Subcutaneous abdominal adipose tissue (tissue), 5 donors: ENCODE measurements around the gene CTCF.

Experiments used
- H3K27ac ChIP-seq: one replicate; pipeline ENCODE4 v1.7.0; 2013; ENCODE audit warnings: low read depth, mild to moderate bottlenecking, inconsistent platforms, low read length, moderate library complexity
- H3K27me3 ChIP-seq, 5 donors: one replicate each; pipeline ENCODE4 v1.7.0; 2013; ENCODE audit warnings: low read length in 5 of 5, inconsistent platforms in 1 of 5; ENCODE audit not compliant: control insufficient read depth in 5 of 5, insufficient read depth in 4 of 5
- H3K36me3 ChIP-seq, 5 donors: one replicate each; pipeline ENCODE4 v1.7.0; 2013; ENCODE audit warnings: low read length in 5 of 5; ENCODE audit not compliant: control insufficient read depth in 5 of 5, insufficient read depth in 5 of 5
- H3K4me1 ChIP-seq, 5 donors: one replicate each; pipeline ENCODE4 v1.7.0; 2013; ENCODE audit warnings: low read length in 5 of 5, mild to moderate bottlenecking in 3 of 5, moderate library complexity in 1 of 5; ENCODE audit not compliant: control insufficient read depth in 5 of 5, insufficient read depth in 5 of 5
- H3K4me3 ChIP-seq, 5 donors: one replicate each; pipeline ENCODE4 v1.7.0; 2013; ENCODE audit warnings: low read length in 5 of 5, low read depth in 1 of 5
- H3K9ac ChIP-seq, 5 donors: one replicate each; pipeline ENCODE4 v1.7.0; 2013; ENCODE audit warnings: low read length in 5 of 5, mild to moderate bottlenecking in 4 of 5, moderate library complexity in 3 of 5
- H3K9me3 ChIP-seq, 5 donors: one replicate each; pipeline ENCODE4 v1.7.0; 2013; ENCODE audit warnings: low read length in 5 of 5; ENCODE audit not compliant: control insufficient read depth in 5 of 5
- donor health status: healthy.
- donor health status: healthy.
- donor health status: healthy.
- donor health status: healthy.
- donor health status: healthy.

The CTCF gene

GRCh38 chr16:67674851-67675578, 112.7 kb downstream of the CTCF start:
- Histone ChIP-seq H3K4me3 (peak overlapping the region in 1 of 5 donors; percentile 26), H3K4me1 (peaks cover 18 to 56% (median 53%) of the 10 kb centered on the region in 5 donors), H3K9me3 (no peaks in the 10 kb centered on the region), H3K9ac (peak overlapping the region in 4 of 5 donors; percentile 8 to 75 (median 64)), H3K27me3 (no peaks in the 10 kb centered on the region), H3K36me3 (peaks cover 0 to 8% (median 4%) of the 10 kb centered on the region in 5 donors), H3K27ac (peak overlapping the region; percentile 95)

GRCh38 chr16:67675579-67675935, 113.2 kb downstream of the CTCF start:
- Histone ChIP-seq H3K27ac (no peak overlapping the region), H3K36me3 (peaks cover 0 to 13% (median 4%) of the 10 kb centered on the region in 5 donors), H3K4me1 (peaks cover 18 to 56% (median 53%) of the 10 kb centered on the region in 5 donors), H3K9ac (no peak overlapping the region), H3K9me3 (no peaks in the 10 kb centered on the region), H3K4me3 (no peak overlapping the region), H3K27me3 (no peaks in the 10 kb centered on the region)

GRCh38 chr16:67675999-67676398, 113.7 kb downstream of the CTCF start:
- no peaks in the 10 kb centered on the region for H3K27me3 ChIP-seq
- no peak overlapping the region for H3K4me3 ChIP-seq
- peak overlapping the region; percentile 30 for H3K27ac ChIP-seq
- no peaks in the 10 kb centered on the region for H3K9me3 ChIP-seq
- H3K9ac ChIP-seq: no peak overlapping the region
- peaks cover 18 to 56% (median 53%) of the 10 kb centered on the region in 5 donors for H3K4me1 ChIP-seq
- peaks cover 0 to 14% (median 4%) of the 10 kb centered on the region in 5 donors for H3K36me3 ChIP-seq

- Histone ChIP-seq H3K36me3 (peaks cover 0 to 16% (median 4%) of the 10 kb centered on the region in 5 donors), H3K4me3 (no peak overlapping the region), H3K9me3 (no peaks in the 10 kb centered on the region), H3K9ac (peak overlapping the region in 2 of 5 donors; percentile 30 to 50), H3K27me3 (no peaks in the 10 kb centered on the region), H3K27ac (peak overlapping the region; percentile 30), H3K4me1 (peaks cover 18 to 56% (median 53%) of the 10 kb centered on the region in 5 donors)
Measured at GRCh38 chr16:67676516-67676915, 114.2 kb downstream of the CTCF start.

- Histone ChIP-seq H3K9ac (peak overlapping the region in 1 of 5 donors; percentile 50), H3K9me3 (no peaks in the 10 kb centered on the region), H3K36me3 (peaks cover 0 to 16% (median 4%) of the 10 kb centered on the region in 5 donors), H3K27ac (peak overlapping the region; percentile 30), H3K4me3 (no peak overlapping the region), H3K27me3 (no peaks in the 10 kb centered on the region), H3K4me1 (peaks cover 18 to 56% (median 53%) of the 10 kb centered on the region in 5 donors)
Measured at GRCh38 chr16:67676939-67677338, 114.6 kb downstream of the CTCF start.

GRCh38 chr16:67677712-67678111, 115.4 kb downstream of the CTCF start:
- no peak overlapping the region for H3K4me3 ChIP-seq
- peak overlapping the region; percentile 30 for H3K27ac ChIP-seq
- peak overlapping the region in 1 of 5 donors; percentile 38 for H3K9ac ChIP-seq
- H3K4me1 ChIP-seq: peaks cover 18 to 54% (median 49%) of the 10 kb centered on the region in 5 donors
- peaks cover 0 to 16% (median 4%) of the 10 kb centered on the region in 5 donors for H3K36me3 ChIP-seq
- no peaks in the 10 kb centered on the region for H3K9me3 ChIP-seq
- H3K27me3 ChIP-seq: no peaks in the 10 kb centered on the region

- Histone ChIP-seq H3K9ac (peak overlapping the region in 1 of 5 donors; percentile 39), H3K4me1 (peaks cover 10 to 46% (median 43%) of the 10 kb centered on the region in 5 donors), H3K27me3 (no peaks in the 10 kb centered on the region), H3K36me3 (peaks cover 0 to 23% (median 9%) of the 10 kb centered on the region in 5 donors), H3K9me3 (no peaks in the 10 kb centered on the region), H3K27ac (peak overlapping the region; percentile 65), H3K4me3 (peak overlapping the region in 1 of 5 donors; percentile 6)
Measured at GRCh38 chr16:67678354-67679023, 116.2 kb downstream of the CTCF start.

GRCh38 chr16:67679935-67680897, 117.9 kb downstream of the CTCF start:
- Histone ChIP-seq H3K9ac (no peak overlapping the region), H3K9me3 (no peaks in the 10 kb centered on the region), H3K36me3 (peaks cover 0 to 33% (median 17%) of the 10 kb centered on the region in 5 donors), H3K27me3 (no peaks in the 10 kb centered on the region), H3K4me1 (peaks cover 6 to 37% (median 36%) of the 10 kb centered on the region in 5 donors), H3K4me3 (no peak overlapping the region), H3K27ac (no peak overlapping the region)

- H3K27ac ChIP-seq: no peak overlapping the region
- H3K36me3 ChIP-seq: peaks cover 0 to 31% (median 17%) of the 10 kb centered on the region in 5 donors
- H3K9me3 ChIP-seq: no peaks in the 10 kb centered on the region
- no peak overlapping the region for H3K9ac ChIP-seq
- no peak overlapping the region for H3K4me3 ChIP-seq
- no peaks in the 10 kb centered on the region for H3K27me3 ChIP-seq
- peaks cover 0 to 21% (median 14%) of the 10 kb centered on the region in 5 donors for H3K4me1 ChIP-seq
Measured at GRCh38 chr16:67683767-67684166, 121.4 kb downstream of the CTCF start.
